DOHH2 (cell line): ENCODE measurements around the gene FBXO15.

Experiments used
- H3F3A ChIP-seq: fragments of 200-600 bp; sonication (generic), shearing (Covaris generic); 2 replicates; pipeline ENCODE4 v1.6.0; 2016; ENCODE audit warnings: antibody characterized with exemption, mild to moderate bottlenecking; ENCODE audit not compliant: control insufficient read depth, insufficient read depth
- H3K27ac ChIP-seq: fragments of 200-600 bp; sonication (generic); 2 replicates; pipeline ENCODE4 v1.5.1; 2014; ENCODE audit warnings: low read depth, mild to moderate bottlenecking, low read length, moderate library complexity
- H3K27me3 ChIP-seq: fragments of 200-600 bp; sonication (generic); 2 replicates; pipeline ENCODE4 v1.6.1; 2014; ENCODE audit warnings: mild to moderate bottlenecking, low read length, mixed read lengths; ENCODE audit not compliant: control insufficient read depth
- H3K36me3 ChIP-seq: fragments of 200-600 bp; sonication (generic); 2 replicates; pipeline ENCODE4 v1.6.1; 2014; ENCODE audit warnings: mild to moderate bottlenecking, low read length, moderate library complexity, mixed read lengths; ENCODE audit not compliant: control insufficient read depth
- H3K4me1 ChIP-seq: fragments of 200-600 bp; sonication (generic); 2 replicates; pipeline ENCODE4 v1.6.1; 2014; ENCODE audit warnings: mild to moderate bottlenecking, low read length, mixed read lengths; ENCODE audit not compliant: control insufficient read depth
- H3K4me2 ChIP-seq: fragments of 200-600 bp; sonication (generic); 2 replicates; pipeline ENCODE4 v1.6.0; 2014; ENCODE audit warnings: mild to moderate bottlenecking, low read length, moderate library complexity
- H3K4me3 ChIP-seq: fragments of 200-600 bp; sonication (generic); 2 replicates; pipeline ENCODE4 v1.5.1; 2014; ENCODE audit warnings: mild to moderate bottlenecking, low read length, mixed read lengths
- H3K79me2 ChIP-seq: fragments of 200-600 bp; sonication (generic); 2 replicates; pipeline ENCODE4 v1.6.1; 2014; ENCODE audit warnings: mild to moderate bottlenecking, low read length, mixed read lengths; ENCODE audit not compliant: control insufficient read depth
- H3K9me2 ChIP-seq: fragments of 200-600 bp; sonication (generic); replicated peaks from 2 replicates; pipeline ENCODE4 v1.6.1; 2014; ENCODE audit warnings: mild to moderate bottlenecking, low read length, mixed read lengths; ENCODE audit not compliant: control insufficient read depth
- H3K9me3 ChIP-seq: fragments of 200-600 bp; sonication (generic); 2 replicates; pipeline ENCODE4 v1.6.1; 2014; ENCODE audit warnings: antibody characterized with exemption, low read length, mixed read lengths; ENCODE audit not compliant: control insufficient read depth, insufficient read depth
- H4K20me1 ChIP-seq: fragments of 200-600 bp; sonication (generic); 2 replicates; pipeline ENCODE4 v1.6.0; 2014; ENCODE audit warnings: low read depth, mild to moderate bottlenecking, antibody characterized with exemption, low read length, moderate library complexity; ENCODE audit not compliant: control insufficient read depth, insufficient read depth
- CTCF ChIP-seq: fragments of 200-600 bp; sonication (generic); IDR thresholded peaks from one replicate; pipeline ENCODE4 v1.5.1; 2014; ENCODE audit warnings: antibody characterized with exemption, mild to moderate bottlenecking, low read depth, low read length; ENCODE audit not compliant: poor library complexity, severe bottlenecking
- EZH2phosphoT487 ChIP-seq: fragments of 200-600 bp; sonication (generic); IDR thresholded peaks from 2 replicates; pipeline ENCODE4 v1.6.1; 2017; ENCODE audit warnings: borderline replicate concordance, mild to moderate bottlenecking, antibody characterized with exemption, low read length, moderate library complexity, mixed read lengths

Gene FBXO15

DNA sequence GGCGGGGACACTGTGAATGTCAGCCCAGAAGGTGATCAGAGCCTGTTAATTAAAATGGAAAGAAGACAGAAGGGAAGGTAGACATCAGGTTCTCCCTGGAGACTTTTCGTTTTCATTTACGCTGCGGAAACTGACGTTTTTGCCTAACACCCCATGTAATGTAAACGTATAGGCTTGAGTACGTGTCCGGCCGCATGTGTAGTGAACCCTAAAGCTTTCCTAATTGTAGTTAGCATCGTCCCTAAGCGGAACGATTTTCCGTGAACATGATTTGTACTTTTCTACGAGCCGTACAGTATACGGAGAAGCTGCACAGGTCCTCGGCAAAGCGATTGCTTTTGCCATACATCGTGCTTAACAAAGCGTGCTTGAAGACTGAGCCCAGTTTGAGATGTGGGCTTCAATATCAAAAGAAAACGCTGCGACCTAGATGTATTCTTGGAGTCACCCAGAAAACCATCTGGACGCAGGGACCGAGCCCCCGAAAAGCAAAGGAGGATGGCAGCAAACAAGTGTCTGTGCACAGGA is 973 bp upstream of the FBXO15 start:
- TF ChIP-seq EZH2phosphoT487 (no peak), CTCF (no peak)
- peaks cover 48% of the 10 kb centered on the region for H3K36me3 ChIP-seq
- peak overlapping the region; percentile 92 for H3K4me3 ChIP-seq
- peaks cover 53% of the 10 kb centered on the region for H3K79me2 ChIP-seq
- H3K9me3 ChIP-seq: no peaks in the 10 kb centered on the region
- no peaks in the 10 kb centered on the region for H3K9me2 ChIP-seq
- H3K4me2 ChIP-seq: peak overlapping the region; percentile 94
- H4K20me1 ChIP-seq: peaks cover 14% of the 10 kb centered on the region; the same call in 1 of the 2 replicates
- no peaks in the 10 kb centered on the region for H3F3A ChIP-seq
- H3K27me3 ChIP-seq: peaks cover 3% of the 10 kb centered on the region; the same call in 1 of the 2 replicates
- peaks cover 35% of the 10 kb centered on the region for H3K4me1 ChIP-seq
- H3K27ac ChIP-seq: peak overlapping the region; percentile 92

DNA sequence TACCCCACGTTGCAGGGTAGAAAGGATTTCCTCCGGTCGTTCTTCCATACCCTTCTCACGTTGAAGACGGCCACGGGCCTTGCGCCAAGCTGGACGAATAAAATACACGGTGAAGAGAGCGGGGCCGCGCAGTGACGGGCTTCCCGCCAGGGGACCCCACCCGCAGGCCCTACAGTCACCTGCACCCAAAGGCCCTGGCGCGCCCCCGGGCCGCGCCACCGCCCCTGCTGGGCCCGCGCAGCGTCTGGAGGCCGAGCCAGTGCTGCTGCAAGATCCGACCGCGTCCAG is 199 bp downstream of the FBXO15 start:
- Histone ChIP-seq H3K36me3 (peaks cover 37% of the 10 kb centered on the region), H3K79me2 (peaks cover 41% of the 10 kb centered on the region), H3K9me3 (no peaks in the 10 kb centered on the region), H3K4me1 (peaks cover 33% of the 10 kb centered on the region), H3K27ac (no peak overlapping the region), H3K4me2 (peak overlapping the region; percentile 94), H3F3A (no peaks in the 10 kb centered on the region), H3K9me2 (no peaks in the 10 kb centered on the region), H3K27me3 (peaks cover 4% of the 10 kb centered on the region), H4K20me1 (peaks cover 3% of the 10 kb centered on the region; the same call in 1 of the 2 replicates), H3K4me3 (peak overlapping the region; percentile 92)
- no peak for TF ChIP-seq CTCF
- TF ChIP-seq EZH2phosphoT487: no peak

DNA sequence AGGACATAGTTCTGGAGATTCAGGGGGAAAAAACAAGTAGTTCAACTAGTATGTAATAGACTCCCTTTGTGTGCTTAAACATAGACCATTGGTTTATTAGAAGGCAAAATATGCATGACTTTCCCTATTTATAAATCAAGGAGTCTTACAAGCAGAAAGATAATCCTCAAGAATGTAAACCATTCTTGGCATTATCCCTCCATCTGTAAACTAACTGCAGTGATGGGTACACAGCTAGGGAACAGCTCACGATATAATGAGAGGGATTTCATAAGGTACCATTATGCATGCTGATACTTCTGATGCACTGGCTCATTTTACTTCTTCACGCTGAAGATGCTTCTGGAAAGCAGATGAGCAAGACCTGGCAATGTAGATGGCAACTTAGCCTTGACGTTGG is 878 bp downstream of the FBXO15 start:
- peak overlapping the region; percentile 92 for H3K4me3 ChIP-seq
- no peaks in the 10 kb centered on the region for H3K9me3 ChIP-seq
- H3K27me3 ChIP-seq: peaks cover 9% of the 10 kb centered on the region
- H3K27ac ChIP-seq: no peak overlapping the region
- peaks cover 31% of the 10 kb centered on the region for H3K4me1 ChIP-seq
- no peaks in the 10 kb centered on the region for H3K9me2 ChIP-seq
- TF ChIP-seq EZH2phosphoT487 (no peak), CTCF (no peak)
- H3K79me2 ChIP-seq: peaks cover 34% of the 10 kb centered on the region
- peak overlapping the region; percentile 94 for H3K4me2 ChIP-seq
- H4K20me1 ChIP-seq: no peaks in the 10 kb centered on the region
- H3F3A ChIP-seq: no peaks in the 10 kb centered on the region
- H3K36me3 ChIP-seq: peaks cover 32% of the 10 kb centered on the region
